ENCODE results near the gene COL18A1. TPM values are rescaled to one million over a fixed set of nuclear protein-coding genes. Genes with fewer than 3 reads are reported as not detected.

The COL18A1 gene
- polyA plus RNA-seq, 1 experiment: 25.3 TPM

DNA sequence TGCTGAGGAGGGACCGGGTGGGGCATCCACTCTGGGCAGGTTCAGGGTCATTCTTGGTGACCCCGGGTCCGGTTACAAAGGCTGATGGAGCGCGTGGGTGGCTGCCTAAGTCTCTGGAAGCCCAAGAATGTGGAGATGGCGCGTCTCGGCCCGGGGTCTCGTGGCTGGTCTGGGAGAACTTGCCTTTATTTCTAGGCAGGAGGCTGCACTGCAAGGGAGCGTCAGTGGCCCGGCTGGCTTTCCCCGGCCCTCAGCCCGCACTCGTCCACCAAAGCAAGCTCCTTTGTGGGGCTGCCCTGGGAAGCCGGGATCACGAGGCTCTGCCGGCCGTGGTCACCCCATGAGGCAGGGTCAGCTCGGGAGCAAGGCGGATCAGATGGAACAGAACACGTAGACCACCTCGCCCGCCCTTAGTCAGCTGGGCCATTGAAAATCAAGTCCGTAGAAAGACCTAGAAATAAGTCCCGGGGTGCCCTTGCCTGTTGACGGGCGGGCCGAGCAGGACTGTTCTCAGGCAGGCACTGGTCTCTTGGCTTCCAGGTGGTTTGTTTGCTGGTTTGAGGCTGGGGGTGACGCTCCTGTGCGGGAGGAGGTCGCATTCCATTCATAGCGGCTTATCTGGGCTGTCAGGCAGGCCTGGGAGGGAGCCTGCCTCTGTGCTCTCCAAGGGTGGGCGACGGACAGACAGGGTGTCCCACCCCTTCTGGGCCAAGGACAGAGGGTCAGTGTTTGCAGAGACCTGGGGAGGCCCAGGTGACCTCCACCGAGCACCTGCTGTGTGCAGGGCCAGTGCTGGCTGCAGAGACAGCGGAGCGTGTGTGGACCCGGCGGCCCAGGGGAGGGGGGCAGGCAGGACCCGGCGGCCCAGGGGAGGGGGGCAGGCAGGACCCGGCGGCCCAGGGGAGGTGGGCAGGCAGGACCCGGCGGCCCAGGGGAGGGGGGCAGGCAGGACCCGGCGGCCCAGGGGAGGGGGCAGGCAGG, 25.8 kb downstream of the COL18A1 start:
- POLR2A ChIA-PET: no interaction called here
- peak; percentile 15 for DNase-seq (ENCODE audit: low read depth, low spot score)
- H3K27ac ChIP-seq (ENCODE audit: low read depth, low read length): no peak overlapping the region

DNA sequence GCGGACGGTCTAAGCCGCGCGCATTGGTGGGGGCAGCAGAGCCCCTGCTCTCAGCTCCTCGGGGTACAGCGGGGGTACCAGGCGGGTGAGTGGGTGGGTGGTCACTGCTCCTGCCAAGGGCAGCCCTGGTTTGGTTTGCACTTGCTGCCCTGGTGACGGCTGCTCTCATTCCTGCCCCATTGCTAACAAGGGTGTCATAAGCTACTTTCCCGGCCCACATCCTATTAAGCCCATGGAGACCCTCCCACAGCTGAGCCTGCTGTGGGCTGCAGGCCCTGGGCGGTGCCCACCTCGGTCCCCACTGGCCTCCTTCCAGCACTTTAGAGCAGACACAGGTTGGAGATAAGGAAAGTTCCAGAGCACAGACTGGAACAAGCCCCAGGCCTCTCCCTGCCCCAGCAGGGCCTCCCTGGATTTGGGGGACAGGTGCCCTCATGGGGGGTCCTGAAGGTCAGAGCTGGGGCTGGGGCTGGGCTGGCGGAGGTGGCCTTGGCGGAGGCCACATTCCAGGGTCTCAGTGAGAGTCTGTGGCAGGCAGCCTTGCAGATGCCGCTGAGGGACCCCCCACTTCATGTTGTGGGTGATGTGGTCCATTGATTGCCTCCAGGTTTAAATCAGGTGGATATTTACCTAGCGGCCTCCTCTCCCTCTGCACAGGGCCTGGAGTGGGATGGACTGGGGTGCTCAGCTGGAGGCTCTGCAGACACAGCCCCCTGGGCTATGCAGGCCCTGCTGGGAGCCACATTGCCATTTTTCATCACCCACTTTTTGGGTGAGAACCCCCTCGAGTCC, 27.0 kb downstream of the COL18A1 start:
- H3K9me3 ChIP-seq (ENCODE audit: control insufficient read depth, insufficient read depth, low read length): peaks cover 11% of the 10 kb centered on the region; the same call in 1 of the 2 replicates
- H3K27ac ChIP-seq (ENCODE audit: low read depth, low read length): peak overlapping the region; percentile 39
- H3K27me3 ChIP-seq (ENCODE audit: control insufficient read depth, insufficient read depth, low read length): no peaks in the 10 kb centered on the region
- H3K4me3 ChIP-seq (ENCODE audit: low read depth, low read length): no peak overlapping the region
- POLR2A ChIA-PET: no interaction called here
- no peak for DNase-seq (ENCODE audit: low read depth, low spot score)
- TF ChIP-seq, protein P1, sequence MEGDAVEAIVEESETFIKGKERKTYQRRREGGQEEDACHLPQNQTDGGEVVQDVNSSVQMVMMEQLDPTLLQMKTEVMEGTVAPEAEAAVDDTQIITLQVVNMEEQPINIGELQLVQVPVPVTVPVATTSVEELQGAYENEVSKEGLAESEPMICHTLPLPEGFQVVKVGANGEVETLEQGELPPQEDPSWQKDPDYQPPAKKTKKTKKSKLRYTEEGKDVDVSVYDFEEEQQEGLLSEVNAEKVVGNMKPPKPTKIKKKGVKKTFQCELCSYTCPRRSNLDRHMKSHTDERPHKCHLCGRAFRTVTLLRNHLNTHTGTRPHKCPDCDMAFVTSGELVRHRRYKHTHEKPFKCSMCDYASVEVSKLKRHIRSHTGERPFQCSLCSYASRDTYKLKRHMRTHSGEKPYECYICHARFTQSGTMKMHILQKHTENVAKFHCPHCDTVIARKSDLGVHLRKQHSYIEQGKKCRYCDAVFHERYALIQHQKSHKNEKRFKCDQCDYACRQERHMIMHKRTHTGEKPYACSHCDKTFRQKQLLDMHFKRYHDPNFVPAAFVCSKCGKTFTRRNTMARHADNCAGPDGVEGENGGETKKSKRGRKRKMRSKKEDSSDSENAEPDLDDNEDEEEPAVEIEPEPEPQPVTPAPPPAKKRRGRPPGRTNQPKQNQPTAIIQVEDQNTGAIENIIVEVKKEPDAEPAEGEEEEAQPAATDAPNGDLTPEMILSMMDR (IDR thresholded peaks at IDR 0.05; ENCODE audit: low read depth, low read length): no peak
- CTCF ChIA-PET: no interaction called here

More for the DNA sequence above, 25.8 kb downstream of the COL18A1 start:
- CTCF ChIA-PET: no interaction called here
- Histone ChIP-seq H3K27me3 (ENCODE audit: control insufficient read depth, insufficient read depth, low read length) (no peaks in the 10 kb centered on the region), H3K9me3 (ENCODE audit: control insufficient read depth, insufficient read depth, low read length) (peaks cover 11% of the 10 kb centered on the region; the same call in 1 of the 2 replicates), H3K4me3 (ENCODE audit: low read depth, low read length) (no peak overlapping the region)
- TF ChIP-seq, protein P1 (IDR thresholded peaks at IDR 0.05; ENCODE audit: low read depth, low read length): no peak

DNA sequence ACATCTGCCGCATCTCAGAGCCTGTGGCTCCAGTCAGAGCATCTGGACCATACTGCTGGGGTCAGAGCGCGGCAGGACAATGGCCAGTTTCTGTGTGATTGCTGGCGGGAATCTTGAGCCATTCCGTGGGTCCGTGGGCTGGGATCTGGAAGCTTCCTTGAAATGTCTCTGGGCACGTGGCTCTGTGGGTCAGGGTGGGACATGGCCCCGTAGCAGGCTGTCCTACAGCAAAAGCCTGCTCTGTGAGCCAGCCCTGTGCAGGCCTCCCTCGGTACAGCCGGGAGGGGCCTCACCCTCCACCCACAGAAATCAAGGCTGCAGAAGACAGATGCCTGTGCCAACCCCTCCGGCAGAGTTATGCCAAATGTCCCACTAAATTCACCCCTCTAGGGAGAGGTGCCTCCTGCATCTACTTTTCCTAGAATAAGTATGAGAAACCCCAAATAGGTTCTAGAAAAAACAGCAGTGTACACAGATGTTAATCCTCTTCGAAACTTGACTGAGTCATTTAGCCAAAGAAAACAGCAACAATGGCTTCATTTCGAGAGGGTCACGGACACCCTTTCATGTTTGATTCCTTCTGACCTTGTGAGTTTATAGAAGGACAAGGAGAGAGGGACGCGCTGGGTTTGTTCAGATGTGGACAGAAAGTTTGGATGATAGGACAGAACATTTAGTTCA, 27.8 kb downstream of the COL18A1 start:
- DNase-seq (ENCODE audit: low read depth, low spot score): no peak
- peak overlapping the region; percentile 61 for H3K27ac ChIP-seq (ENCODE audit: low read depth, low read length)
- no peak overlapping the region for H3K4me3 ChIP-seq (ENCODE audit: low read depth, low read length)
- ChIA-PET CTCF (interaction anchor here (1.4 kb wide), 1 partner anchor 140 kb away, joined by 3 read pairs; no protein-coding TSS in a partner anchor), POLR2A (no interaction called here)
- peaks cover 11% of the 10 kb centered on the region; the same call in 1 of the 2 replicates for H3K9me3 ChIP-seq (ENCODE audit: control insufficient read depth, insufficient read depth, low read length)
- TF ChIP-seq, protein P1 (IDR thresholded peaks at IDR 0.05; ENCODE audit: low read depth, low read length): no peak
- H3K27me3 ChIP-seq (ENCODE audit: control insufficient read depth, insufficient read depth, low read length): no peaks in the 10 kb centered on the region

DNA sequence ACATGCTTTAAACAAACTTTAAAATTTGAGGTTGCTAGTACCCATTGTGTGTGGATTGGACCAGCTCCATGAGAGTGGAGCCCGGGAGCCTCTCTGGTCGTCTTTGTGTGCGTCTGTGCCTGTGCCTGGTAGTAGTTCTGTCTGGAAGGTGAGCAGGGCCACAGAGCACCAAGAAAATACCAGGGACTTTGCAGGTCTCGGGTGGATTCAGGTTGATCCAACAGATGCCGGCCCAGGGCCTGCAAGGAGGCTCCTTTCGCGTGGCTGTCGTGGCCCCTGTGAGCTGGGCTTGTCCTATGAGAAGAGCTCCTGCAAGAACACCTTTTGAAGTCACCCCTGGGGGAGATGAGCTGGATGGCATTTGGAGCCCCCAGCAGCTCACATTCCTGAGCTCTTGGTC, 28.3 kb downstream of the COL18A1 start:
- POLR2A ChIA-PET: no interaction called here
- Histone ChIP-seq H3K27ac (ENCODE audit: low read depth, low read length) (peak overlapping the region; percentile 61), H3K27me3 (ENCODE audit: control insufficient read depth, insufficient read depth, low read length) (no peaks in the 10 kb centered on the region), H3K4me3 (ENCODE audit: low read depth, low read length) (no peak overlapping the region), H3K9me3 (ENCODE audit: control insufficient read depth, insufficient read depth, low read length) (peaks cover 7% of the 10 kb centered on the region; the same call in 1 of the 2 replicates)
- TF ChIP-seq, protein P1 (IDR thresholded peaks at IDR 0.05; ENCODE audit: low read depth, low read length): no peak
- CTCF ChIA-PET: interaction anchor here (1.4 kb wide), 1 partner anchor 141 kb away, joined by 3 read pairs; no protein-coding TSS in a partner anchor
- no peak for DNase-seq (ENCODE audit: low read depth, low spot score)
